HG02610 (cell line): ENCODE data around the gene TMEM178B.

Source experiments
- ATAC-seq: cut with Tn5 transposase; IDR thresholded peaks from one replicate; pipeline ENCODE4 v1.9.1; 2021; ENCODE audit warnings: mild to moderate bottlenecking, moderate library complexity; ENCODE audit not compliant: unreplicated experiment

TMEM178B gene

GRCh38 chr7:141348728-141349127 lies 274.9 kb downstream of the TMEM178B start:
- ATAC-seq, result no peak

GRCh38 chr7:141349338-141349737 lies 275.5 kb downstream of the TMEM178B start:
- no peak for ATAC-seq

- no peak for ATAC-seq
Measured at GRCh38 chr7:141349804-141350203, 275.9 kb downstream of the TMEM178B start.

GRCh38 chr7:141351175-141351574 lies 277.3 kb downstream of the TMEM178B start:
- ATAC-seq, result no peak

- ATAC-seq, result no peak
Measured at GRCh38 chr7:141352955-141353354, 279.1 kb downstream of the TMEM178B start.

- no peak for ATAC-seq
Measured at GRCh38 chr7:141354251-141354650, 280.4 kb downstream of the TMEM178B start.

- ATAC-seq, result no peak
Measured at GRCh38 chr7:141355032-141355431, 281.2 kb downstream of the TMEM178B start.

- ATAC-seq, result no peak
Measured at GRCh38 chr7:141356161-141356560, 282.3 kb downstream of the TMEM178B start.

- no peak for ATAC-seq
Measured at GRCh38 chr7:141358386-141358785, 284.5 kb downstream of the TMEM178B start.

- no peak for ATAC-seq
Measured at GRCh38 chr7:141359262-141359661, 285.4 kb downstream of the TMEM178B start.

- ATAC-seq, result no peak
Measured at GRCh38 chr7:141359740-141360415, 286.0 kb downstream of the TMEM178B start.

GRCh38 chr7:141360416-141360760 lies 286.5 kb downstream of the TMEM178B start:
- no peak for ATAC-seq

GRCh38 chr7:141360803-141361202 lies 286.9 kb downstream of the TMEM178B start:
- ATAC-seq, result no peak

- no peak for ATAC-seq
Measured at GRCh38 chr7:141361479-141361878, 287.6 kb downstream of the TMEM178B start.

GRCh38 chr7:141361960-141362359 lies 288.1 kb downstream of the TMEM178B start:
- no peak for ATAC-seq

- no peak for ATAC-seq
Measured at GRCh38 chr7:141362580-141363435, 288.9 kb downstream of the TMEM178B start.

GRCh38 chr7:141363748-141364147 lies 289.9 kb downstream of the TMEM178B start:
- no peak for ATAC-seq

GRCh38 chr7:141366091-141366621 lies 292.3 kb downstream of the TMEM178B start:
- no peak for ATAC-seq

GRCh38 chr7:141369422-141369821 lies 295.6 kb downstream of the TMEM178B start:
- ATAC-seq, result no peak

GRCh38 chr7:141370178-141370577 lies 296.3 kb downstream of the TMEM178B start:
- no peak for ATAC-seq

GRCh38 chr7:141370650-141371049 lies 296.8 kb downstream of the TMEM178B start:
- no peak for ATAC-seq

GRCh38 chr7:141374425-141374824 lies 300.6 kb downstream of the TMEM178B start:
- no peak for ATAC-seq
